ENCODE measurements around the gene HOXD10. TPM values are rescaled to one million over a fixed set of nuclear protein-coding genes. Genes with fewer than 3 reads are reported as not detected.

Gene HOXD10
- total RNA-seq, 1 donor from 2014 or later: not detected

- Histone ChIP-seq H3F3A (ENCODE audit: low read depth) (peaks cover 3% of the 10 kb centered on the region), H3K36me3 (no peaks in the 10 kb centered on the region), H3K9me3 (ENCODE audit: low read depth) (no peaks in the 10 kb centered on the region), H3K27ac (no peak overlapping the region), H3K4me2 (no peak overlapping the region), H3K9ac (no peak overlapping the region), H2AFZ (replicated peaks) (no peak overlapping the region), H3K27me3 (peaks cover 100% of the 10 kb centered on the region), H4K20me1 (ENCODE audit: low read depth) (peaks cover 68% of the 10 kb centered on the region), H3K4me3 (no peak overlapping the region), H3K79me2 (ENCODE audit: low read depth) (no peaks in the 10 kb centered on the region), H3K4me1 (peaks cover 12% of the 10 kb centered on the region)
- no peak overlapping the region for H3K4me3 Mint-ChIP-seq
- H3K27me3 Mint-ChIP-seq (ENCODE audit: insufficient read depth, low read depth): peaks cover 91% of the 10 kb centered on the region
- H3K36me3 Mint-ChIP-seq: no peaks in the 10 kb centered on the region
- peaks cover 10% of the 10 kb centered on the region for H3K4me1 Mint-ChIP-seq
- no peak overlapping the region for H3K27ac Mint-ChIP-seq
- DNase-seq (ENCODE audit: low spot score): no peak
- TF ChIP-seq EZH2 (IDR thresholded peaks at IDR 0.05) (peak; percentile 89), EZH2phosphoT487 (IDR thresholded peaks at IDR 0.05) (peak; percentile 88), CTCF (IDR thresholded peaks at IDR 0.05) (no peak)
- peaks cover 5% of the 10 kb centered on the region for H3K9me3 Mint-ChIP-seq
Observed at GRCh38 chr2:176071330-176072291, 45.0 kb upstream of the HOXD10 start.

- Mint-ChIP-seq H3K36me3 (no peaks in the 10 kb centered on the region), H3K27ac (no peak overlapping the region), H3K9me3 (peaks cover 5% of the 10 kb centered on the region), H3K4me1 (peaks cover 10% of the 10 kb centered on the region), H3K27me3 (ENCODE audit: insufficient read depth, low read depth) (peaks cover 93% of the 10 kb centered on the region), H3K4me3 (no peak overlapping the region)
- no peak overlapping the region for H3K4me2 ChIP-seq
- H3K36me3 ChIP-seq: no peaks in the 10 kb centered on the region
- H3K4me1 ChIP-seq: peaks cover 6% of the 10 kb centered on the region
- H3K4me3 ChIP-seq: no peak overlapping the region
- peaks cover 100% of the 10 kb centered on the region for H3K27me3 ChIP-seq
- H3F3A ChIP-seq (ENCODE audit: low read depth): peaks cover 3% of the 10 kb centered on the region
- DNase-seq (ENCODE audit: low spot score): no peak
- TF ChIP-seq EZH2phosphoT487 (IDR thresholded peaks at IDR 0.05): peak; percentile 8
- TF ChIP-seq EZH2 (IDR thresholded peaks at IDR 0.05): no peak
- no peak overlapping the region for H3K9ac ChIP-seq
- no peak overlapping the region for H3K27ac ChIP-seq
- no peaks in the 10 kb centered on the region for H3K79me2 ChIP-seq (ENCODE audit: low read depth)
- H2AFZ ChIP-seq (replicated peaks): no peak overlapping the region
- H4K20me1 ChIP-seq (ENCODE audit: low read depth): peaks cover 75% of the 10 kb centered on the region
- H3K9me3 ChIP-seq (ENCODE audit: low read depth): no peaks in the 10 kb centered on the region
Observed at GRCh38 chr2:176072292-176072669, 44.3 kb upstream of the HOXD10 start.

GRCh38 chr2:176072951-176073904 is 43.4 kb upstream of the HOXD10 start:
- no peaks in the 10 kb centered on the region for H3K36me3 ChIP-seq
- peaks cover 100% of the 10 kb centered on the region for H3K27me3 ChIP-seq
- no peak overlapping the region for H2AFZ ChIP-seq (replicated peaks)
- H3K4me1 Mint-ChIP-seq: peaks cover 6% of the 10 kb centered on the region
- DNase-seq (ENCODE audit: low spot score): peak; percentile 50
- peaks cover 90% of the 10 kb centered on the region for H3K27me3 Mint-ChIP-seq (ENCODE audit: insufficient read depth, low read depth)
- peaks cover 70% of the 10 kb centered on the region for H4K20me1 ChIP-seq (ENCODE audit: low read depth)
- no peaks in the 10 kb centered on the region for H3K4me1 ChIP-seq
- H3K9me3 Mint-ChIP-seq: peaks cover 5% of the 10 kb centered on the region
- H3K4me3 Mint-ChIP-seq: no peak overlapping the region
- no peaks in the 10 kb centered on the region for H3K79me2 ChIP-seq (ENCODE audit: low read depth)
- TF ChIP-seq EZH2phosphoT487 (IDR thresholded peaks at IDR 0.05) (peak; percentile 70), CTCF (IDR thresholded peaks at IDR 0.05) (no peak), EZH2 (IDR thresholded peaks at IDR 0.05) (peak; percentile 91)
- no peak overlapping the region for H3K27ac Mint-ChIP-seq
- no peak overlapping the region for H3K27ac ChIP-seq
- H3K4me3 ChIP-seq: no peak overlapping the region
- H3F3A ChIP-seq (ENCODE audit: low read depth): peaks cover 3% of the 10 kb centered on the region
- no peak overlapping the region for H3K9ac ChIP-seq
- no peak overlapping the region for H3K4me2 ChIP-seq
- H3K36me3 Mint-ChIP-seq: no peaks in the 10 kb centered on the region
- H3K9me3 ChIP-seq (ENCODE audit: low read depth): no peaks in the 10 kb centered on the region
